PC-9 (cell line): ENCODE data around the gene ABCA7. TPM values are rescaled to one million over a fixed set of nuclear protein-coding genes. Genes with fewer than 3 reads are reported as not detected.

ENCODE experiments used
- BruUV-seq: library from RNA; stranded (reverse); fragments of 400-500 nt; replicated peaks from 2 replicates; lab custom pipeline; 2021; lab: Mats Ljungman, UMichigan
- CTCF ChIA-PET: fragments of 300-600 bp; sonication (Branson Sonifier 250); formaldehyde crosslinking; loops from one replicate; lab custom pipeline; 2022; ENCODE audit warnings: antibody characterized with exemption; lab: Charles Lee
- POLR2A ChIA-PET: fragments of 300-600 bp; sonication (Branson Sonifier 250); formaldehyde crosslinking; loops from one replicate; lab custom pipeline; 2022; ENCODE audit warnings: antibody characterized with exemption; ENCODE audit not compliant: unreplicated experiment; lab: Charles Lee
- DNase-seq, 2 experiments: peaks; one replicate each; pipeline versions ENCODE4 v3.0.0 to v3.0.0-alpha.2; 2015 to 2022; ENCODE audit warnings: mixed read lengths in 1 of 2
- H2AFZ ChIP-seq: fragments of 200-600 bp; sonication (generic); 2 replicates; pipeline ENCODE4 v1.8.1; 2017; ENCODE audit warnings: antibody characterized with exemption
- H3F3A ChIP-seq: fragments of 200-600 bp; sonication (generic); 2 replicates; pipeline ENCODE4 v1.8.1; 2017; ENCODE audit warnings: antibody characterized with exemption, mild to moderate bottlenecking, low read depth; ENCODE audit not compliant: insufficient read depth
- H3K27ac ChIP-seq: fragments of 200-600 bp; sonication (generic); 2 replicates; pipeline ENCODE4 v1.6.1; 2016; ENCODE audit warnings: mixed run types
- H3K27me3 ChIP-seq: fragments of 200-600 bp; sonication (generic); 2 replicates; pipeline ENCODE4 v1.6.1; 2016; ENCODE audit warnings: low read depth, mixed run types; ENCODE audit not compliant: insufficient read depth
- H3K36me3 ChIP-seq: fragments of 200-600 bp; sonication (generic); 2 replicates; pipeline ENCODE4 v1.6.1; 2016; ENCODE audit warnings: low read depth, mixed run types
- H3K4me1 ChIP-seq: fragments of 200-600 bp; sonication (generic); replicated peaks from 2 replicates; pipeline ENCODE4 v1.6.1; 2016; ENCODE audit warnings: mixed run types; ENCODE audit not compliant: insufficient read depth
- H3K4me2 ChIP-seq: fragments of 200-600 bp; sonication (generic); 2 replicates; pipeline ENCODE4 v1.6.1; 2017; ENCODE audit warnings: mixed run types
- H3K4me3 ChIP-seq: fragments of 200-600 bp; sonication (generic); 2 replicates; pipeline ENCODE4 v1.6.1; 2016; ENCODE audit warnings: mixed run types
- H3K79me2 ChIP-seq: fragments of 200-600 bp; sonication (generic); 2 replicates; pipeline ENCODE4 v1.6.1; 2017; ENCODE audit warnings: low read depth, mixed run types
- H3K9me2 ChIP-seq: fragments of 200-600 bp; sonication (generic); 2 replicates; pipeline ENCODE4 v1.8.1; 2017; ENCODE audit warnings: mild to moderate bottlenecking; ENCODE audit not compliant: insufficient read depth
- H3K9me3 ChIP-seq: fragments of 200-600 bp; sonication (generic); 2 replicates; pipeline ENCODE4 v1.8.1; 2016; ENCODE audit warnings: low read depth; ENCODE audit not compliant: insufficient read depth
- H4K20me1 ChIP-seq: fragments of 200-600 bp; sonication (generic); 2 replicates; pipeline ENCODE4 v1.8.1; 2017; ENCODE audit not compliant: insufficient read depth
- EZH2 ChIP-seq: fragments of 200-600 bp; sonication (generic); IDR thresholded peaks from 2 replicates; pipeline ENCODE4 v1.8.0; 2017; ENCODE audit warnings: antibody characterized with exemption, low read depth
- intact Hi-C: fragments of 100-400 bp; cut with micrococcal nuclease; formaldehyde crosslinking; loops from one replicate; pipeline ENCODE4 v1.10.0; 2022; ENCODE audit not compliant: unreplicated experiment
- total RNA-seq: library from RNA; stranded (reverse); gene quantifications from 2 replicates; pipeline ENCODE4 v1.2.3, GENCODE V29; 2021
- TF ChIP-seq, protein P1 (sequence below): fragments of 200-600 bp; sonication (generic); conservative IDR thresholded peaks from 2 replicates; pipeline ENCODE4 v1.6.1; 2017; ENCODE audit warnings: mixed run types, antibody characterized with exemption, mild to moderate bottlenecking, moderate library complexity

Gene ABCA7
- total RNA-seq, 1 experiment from 2014 or later = 29.9 TPM

DNA sequence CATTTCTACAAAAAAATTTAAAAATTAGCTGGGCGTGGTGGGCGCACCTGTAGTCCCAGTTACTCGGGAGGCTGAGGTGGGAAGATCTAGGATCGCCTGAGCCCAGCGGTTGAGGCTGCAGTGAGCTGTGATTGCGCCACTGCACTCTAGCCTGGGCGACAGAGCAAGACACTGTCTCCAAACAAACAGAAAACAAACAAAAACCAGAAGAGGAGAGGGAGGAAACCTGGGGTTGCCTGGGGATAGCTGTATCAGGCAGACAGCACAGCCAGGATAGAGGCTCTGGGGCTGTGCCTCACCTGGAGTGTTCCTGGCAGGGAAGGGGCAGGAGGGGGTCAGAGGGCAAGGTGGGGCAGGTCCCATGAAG lies 57.9 kb downstream of the ABCA7 start:
- BruUV-seq = no TSS peak
- no peaks in the 10 kb centered on the region for H3K9me2 ChIP-seq
- POLR2A ChIA-PET = interaction anchor here (0.7 kb wide), 1 partner anchor 58 kb away, joined by 22 read pairs; the partner anchor contains the start of gene ABCA7
- H3K4me1 ChIP-seq = peaks cover 59% of the 10 kb centered on the region
- peaks cover 20% of the 10 kb centered on the region for H4K20me1 ChIP-seq
- TF ChIP-seq EZH2 = no peak
- TF ChIP-seq, protein P1, sequence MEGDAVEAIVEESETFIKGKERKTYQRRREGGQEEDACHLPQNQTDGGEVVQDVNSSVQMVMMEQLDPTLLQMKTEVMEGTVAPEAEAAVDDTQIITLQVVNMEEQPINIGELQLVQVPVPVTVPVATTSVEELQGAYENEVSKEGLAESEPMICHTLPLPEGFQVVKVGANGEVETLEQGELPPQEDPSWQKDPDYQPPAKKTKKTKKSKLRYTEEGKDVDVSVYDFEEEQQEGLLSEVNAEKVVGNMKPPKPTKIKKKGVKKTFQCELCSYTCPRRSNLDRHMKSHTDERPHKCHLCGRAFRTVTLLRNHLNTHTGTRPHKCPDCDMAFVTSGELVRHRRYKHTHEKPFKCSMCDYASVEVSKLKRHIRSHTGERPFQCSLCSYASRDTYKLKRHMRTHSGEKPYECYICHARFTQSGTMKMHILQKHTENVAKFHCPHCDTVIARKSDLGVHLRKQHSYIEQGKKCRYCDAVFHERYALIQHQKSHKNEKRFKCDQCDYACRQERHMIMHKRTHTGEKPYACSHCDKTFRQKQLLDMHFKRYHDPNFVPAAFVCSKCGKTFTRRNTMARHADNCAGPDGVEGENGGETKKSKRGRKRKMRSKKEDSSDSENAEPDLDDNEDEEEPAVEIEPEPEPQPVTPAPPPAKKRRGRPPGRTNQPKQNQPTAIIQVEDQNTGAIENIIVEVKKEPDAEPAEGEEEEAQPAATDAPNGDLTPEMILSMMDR = no peak
- peak overlapping the region; percentile 53; the same call in 1 of the 2 replicates for H2AFZ ChIP-seq
- no peaks in the 10 kb centered on the region for H3K27me3 ChIP-seq
- peaks cover 57% of the 10 kb centered on the region for H3F3A ChIP-seq
- peaks cover 8% of the 10 kb centered on the region; the same call in 1 of the 2 replicates for H3K9me3 ChIP-seq
- CTCF ChIA-PET = no interaction called here
- peak in 1 of 2 experiments; percentile 64 for DNase-seq
- H3K36me3 ChIP-seq = no peaks in the 10 kb centered on the region
- H3K4me2 ChIP-seq = peak overlapping the region; percentile 69
- peak overlapping the region; percentile 97 for H3K27ac ChIP-seq
- H3K4me3 ChIP-seq = peak overlapping the region; percentile 19; the same call in 1 of the 2 replicates
- peaks cover 23% of the 10 kb centered on the region for H3K79me2 ChIP-seq
- intact Hi-C loops = loop anchor here (5.0 kb wide), 1 partner anchor 35 kb away; no protein-coding TSS in a partner anchor

DNA sequence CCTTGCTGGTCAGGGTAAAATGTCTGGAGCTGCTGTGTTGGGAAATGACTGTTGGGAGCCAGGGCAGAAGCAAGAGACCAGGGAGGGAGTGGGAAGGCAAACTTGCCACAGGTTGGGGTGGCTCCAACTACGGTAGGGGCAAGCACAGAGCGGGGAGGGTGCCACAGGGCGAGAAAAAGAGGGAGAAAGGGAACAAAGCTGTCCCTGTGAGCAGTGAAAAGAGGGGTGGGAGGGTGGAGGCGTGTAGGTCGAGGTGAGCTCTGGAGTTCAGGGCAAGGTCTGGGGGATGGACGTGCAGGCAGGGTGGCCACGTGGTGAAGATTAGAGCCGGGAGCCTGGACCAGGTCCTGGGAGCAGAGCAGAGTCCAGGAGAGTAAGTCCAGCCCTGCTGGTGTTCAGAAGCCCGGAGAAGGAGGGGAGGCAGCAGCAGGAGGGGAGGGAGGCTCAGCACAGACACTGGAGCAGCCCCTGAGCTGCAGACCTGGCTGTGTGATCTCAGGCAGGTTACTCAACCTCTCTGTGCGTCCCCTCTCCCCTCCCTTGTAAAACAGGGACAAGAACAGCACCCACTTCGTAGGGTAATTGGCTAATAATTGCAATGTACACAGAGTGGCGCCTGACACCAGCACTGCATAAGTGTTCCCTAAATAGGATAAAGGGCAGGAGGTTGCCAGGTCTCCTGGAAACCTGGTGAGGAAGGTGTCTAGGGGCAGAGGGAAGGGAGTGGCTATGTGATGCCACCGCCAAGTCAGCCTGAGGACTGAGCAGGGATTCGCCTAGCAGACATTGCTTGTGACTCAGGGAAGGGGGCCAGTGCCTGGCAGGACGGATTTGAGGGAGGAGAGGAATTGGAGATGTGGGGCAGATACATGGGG lies 58.5 kb downstream of the ABCA7 start:
- Histone ChIP-seq H3K36me3 (no peaks in the 10 kb centered on the region), H2AFZ (peak overlapping the region; percentile 53; the same call in 1 of the 2 replicates), H3K4me2 (peak overlapping the region; percentile 69), H3K27me3 (no peaks in the 10 kb centered on the region), H3K4me3 (peak overlapping the region; percentile 19; the same call in 1 of the 2 replicates), H3F3A (peaks cover 63% of the 10 kb centered on the region), H3K9me2 (no peaks in the 10 kb centered on the region), H3K27ac (peak overlapping the region; percentile 97), H3K4me1 (peaks cover 66% of the 10 kb centered on the region), H4K20me1 (peaks cover 13% of the 10 kb centered on the region), H3K9me3 (peaks cover 8% of the 10 kb centered on the region; the same call in 1 of the 2 replicates), H3K79me2 (peaks cover 21% of the 10 kb centered on the region)
- peak; percentile 81 to 93 for DNase-seq
- intact Hi-C loops = loop anchor here (5.0 kb wide), 1 partner anchor 34 kb away; no protein-coding TSS in a partner anchor
- TF ChIP-seq, protein P1 = no peak
- TF ChIP-seq EZH2 = no peak
- POLR2A ChIA-PET = interaction anchor here (0.7 kb wide), 1 partner anchor 58 kb away, joined by 22 read pairs; the partner anchor contains the start of gene ABCA7
- CTCF ChIA-PET = no interaction called here
- no TSS peak for BruUV-seq

DNA sequence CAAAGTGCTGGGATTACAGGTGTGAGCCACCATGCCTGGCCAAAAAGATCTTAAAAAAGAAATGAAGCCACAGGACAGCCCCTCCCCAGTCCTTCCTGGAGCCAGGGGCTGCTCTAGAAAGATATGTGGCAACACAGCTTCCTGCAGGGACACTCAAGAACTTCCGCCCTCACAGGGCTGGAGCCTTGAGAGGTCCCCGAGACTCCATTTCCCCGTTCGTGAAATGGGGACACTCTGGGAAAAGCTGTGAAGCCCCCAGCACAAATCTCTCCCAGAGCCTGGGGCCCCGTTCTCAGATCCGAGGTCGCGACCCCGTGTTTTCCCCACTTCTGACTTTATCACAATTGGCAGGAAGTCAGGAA lies 61.4 kb downstream of the ABCA7 start:
- H2AFZ ChIP-seq = no peak overlapping the region
- H3K36me3 ChIP-seq = no peaks in the 10 kb centered on the region
- H4K20me1 ChIP-seq = peaks cover 13% of the 10 kb centered on the region
- TF ChIP-seq, protein P1 = no peak
- no peak for TF ChIP-seq EZH2
- H3K4me3 ChIP-seq = no peak overlapping the region
- ChIA-PET POLR2A (interaction anchor here (0.6 kb wide), 2 partner anchors 161 to 426 kb away, joined by 3 to 16 read pairs; no protein-coding TSS in a partner anchor), CTCF (no interaction called here)
- peaks cover 75% of the 10 kb centered on the region for H3F3A ChIP-seq
- peak overlapping the region; percentile 97 for H3K27ac ChIP-seq
- no peaks in the 10 kb centered on the region for H3K9me2 ChIP-seq
- peaks cover 8% of the 10 kb centered on the region; the same call in 1 of the 2 replicates for H3K9me3 ChIP-seq
- intact Hi-C loops = loop anchor here (5.0 kb wide), 2 partner anchors 34 to 81 kb away; partner anchors contain the start of gene ARHGAP45
- peak overlapping the region; percentile 82 for H3K4me2 ChIP-seq
- H3K27me3 ChIP-seq = no peaks in the 10 kb centered on the region
- H3K79me2 ChIP-seq = peaks cover 19% of the 10 kb centered on the region
- BruUV-seq = no TSS peak
- DNase-seq = no peak
- H3K4me1 ChIP-seq = peaks cover 74% of the 10 kb centered on the region
